HG03571 (cell line): ENCODE results near the gene PLEKHG4B.

Experiments
- ATAC-seq: cut with Tn5 transposase; IDR thresholded peaks from one replicate; pipeline ENCODE4 v1.9.1; 2021; ENCODE audit not compliant: unreplicated experiment

PLEKHG4B gene

DNA sequence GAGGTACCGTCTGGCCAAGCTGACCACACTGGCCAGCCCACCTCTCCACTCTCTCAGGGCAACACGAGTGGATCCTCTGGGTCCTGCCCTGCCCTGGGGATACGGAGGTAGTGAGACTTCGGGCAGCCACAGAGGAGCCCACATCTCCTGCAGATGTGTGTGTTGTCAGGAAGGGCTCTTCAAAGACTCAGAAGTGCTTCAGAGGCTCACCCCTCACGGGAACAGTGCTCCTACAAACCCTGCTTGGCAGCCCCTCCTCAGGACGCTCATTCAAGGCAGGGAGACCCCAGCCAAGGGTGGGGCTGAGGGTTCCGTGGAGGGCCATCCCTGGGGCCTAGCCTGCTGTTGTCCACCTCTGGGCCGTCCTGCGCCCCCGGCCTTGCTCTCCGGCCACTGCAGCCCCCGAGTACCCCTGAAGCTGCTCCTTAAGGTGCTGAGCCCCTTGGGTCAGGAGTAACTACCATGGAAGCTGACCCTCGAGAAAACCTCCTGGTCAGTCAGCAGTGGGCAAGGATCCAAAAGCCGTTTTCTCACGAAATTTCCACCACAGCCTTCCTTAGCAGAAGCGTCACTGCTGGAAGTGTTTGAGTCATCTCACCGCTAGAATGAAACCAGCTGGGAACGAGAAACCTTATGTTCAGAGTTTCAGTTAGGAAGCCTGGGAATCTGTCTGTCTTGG lies 76.2 kb downstream of the PLEKHG4B start:
- no peak for ATAC-seq

DNA sequence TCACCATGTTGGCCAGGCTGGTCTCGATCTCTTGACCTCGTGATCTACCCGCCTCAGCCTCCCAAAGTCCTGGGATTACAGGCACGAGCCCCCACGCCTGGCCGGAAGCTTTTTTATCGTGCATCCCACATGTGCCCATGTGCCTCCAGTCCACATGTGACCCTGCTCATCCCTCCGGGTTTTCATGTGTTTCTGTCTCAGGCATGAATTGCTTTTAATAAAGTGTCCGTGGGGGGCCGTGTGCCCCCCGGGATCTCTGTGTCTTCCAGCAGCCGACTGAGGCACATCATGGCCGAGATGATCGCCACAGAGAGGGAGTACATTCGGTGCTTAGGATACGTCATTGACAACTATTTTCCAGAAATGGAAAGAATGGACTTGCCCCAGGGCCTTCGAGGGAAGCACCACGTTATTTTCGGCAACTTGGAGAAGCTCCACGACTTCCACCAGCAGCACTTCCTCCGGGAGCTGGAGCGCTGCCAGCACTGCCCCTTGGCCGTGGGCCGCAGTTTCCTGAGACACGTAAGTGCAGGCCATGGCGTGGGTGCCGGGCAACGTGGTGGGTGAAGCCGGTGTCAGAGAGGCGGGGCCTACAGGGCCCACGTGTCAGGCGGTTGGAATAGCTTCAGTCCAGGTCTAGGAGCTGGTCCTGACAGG lies 77.2 kb downstream of the PLEKHG4B start:
- no peak for ATAC-seq

DNA sequence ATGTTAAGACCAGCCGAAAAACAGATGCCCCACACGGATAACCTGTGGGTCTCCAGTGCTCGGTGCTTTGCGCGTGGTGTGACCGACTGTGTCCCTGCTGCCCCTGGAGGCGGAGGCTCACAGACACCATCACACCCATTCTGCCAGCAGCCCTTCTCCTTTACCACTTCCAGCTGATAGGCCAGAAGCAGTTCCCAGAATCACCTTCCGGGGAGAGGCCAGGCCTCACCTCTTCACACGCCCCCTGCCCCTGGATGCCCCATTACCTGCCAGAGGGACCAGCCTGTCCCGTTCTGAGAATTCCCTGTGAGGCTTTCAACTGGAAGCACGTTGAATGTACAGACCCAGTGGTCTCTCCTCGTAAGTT lies 77.7 kb downstream of the PLEKHG4B start:
- no peak for ATAC-seq

DNA sequence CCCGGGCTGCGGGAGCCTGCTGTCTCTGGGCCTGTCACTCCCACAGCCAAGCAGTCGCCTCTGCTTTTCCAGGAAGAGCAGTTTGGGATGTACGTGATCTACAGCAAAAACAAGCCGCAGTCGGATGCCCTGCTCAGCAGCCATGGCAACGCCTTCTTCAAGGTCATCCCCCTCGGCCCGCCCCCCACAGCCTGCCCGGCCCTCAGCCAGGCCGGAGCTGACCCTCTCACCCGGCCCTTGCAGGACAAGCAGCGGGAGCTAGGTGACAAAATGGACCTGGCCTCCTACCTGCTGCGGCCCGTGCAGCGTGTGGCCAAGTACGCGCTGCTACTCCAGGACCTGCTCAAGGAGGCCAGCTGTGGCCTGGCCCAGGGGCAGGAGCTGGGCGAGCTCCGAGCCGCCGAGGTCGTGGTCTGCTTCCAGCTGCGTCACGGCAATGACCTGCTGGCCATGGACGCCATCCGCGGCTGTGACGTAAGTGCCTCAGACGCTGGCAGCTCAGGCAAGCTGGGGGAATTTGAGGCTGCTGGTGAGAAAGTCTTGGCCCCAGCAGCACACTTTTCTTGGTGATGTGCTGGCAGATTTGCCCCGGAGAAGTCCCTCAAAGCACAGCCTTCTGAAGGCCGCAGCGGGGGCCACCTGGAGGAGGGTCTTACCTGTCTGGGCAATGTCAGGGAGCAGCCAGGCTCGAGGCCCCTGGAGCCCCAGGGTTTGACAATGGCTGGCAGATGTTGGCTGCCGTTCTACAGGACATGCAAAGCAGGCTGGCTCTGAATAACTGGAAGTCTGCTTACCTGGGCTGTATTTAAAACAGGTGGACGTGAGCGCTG lies 79.2 kb downstream of the PLEKHG4B start:
- no peak for ATAC-seq

DNA sequence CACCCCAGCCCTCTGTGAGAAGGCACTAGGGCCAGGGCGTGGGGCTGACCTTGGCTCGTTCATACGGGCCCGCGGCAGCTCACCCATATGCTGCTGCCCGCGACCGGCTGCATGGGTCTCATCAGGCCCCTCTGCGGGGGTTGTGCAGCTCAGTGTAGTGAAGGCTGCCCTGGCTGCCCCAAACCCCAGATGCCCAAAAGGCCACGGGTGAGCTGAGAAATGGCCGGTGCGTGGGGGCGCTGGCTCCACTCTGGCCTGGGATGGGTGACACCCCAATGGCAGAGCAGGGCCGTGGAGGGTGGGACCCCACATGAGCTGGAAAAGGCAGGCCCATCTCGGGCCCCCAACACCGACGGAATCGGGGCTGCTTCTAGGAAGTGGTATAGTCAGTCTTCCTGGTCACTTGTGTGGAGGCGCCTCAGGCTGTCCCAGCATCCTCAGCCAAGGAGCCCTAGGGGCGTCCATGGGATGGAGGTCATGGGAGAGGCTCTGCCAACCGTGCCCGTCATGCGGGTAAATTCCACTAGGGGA lies 79.9 kb downstream of the PLEKHG4B start:
- ATAC-seq = no peak

DNA sequence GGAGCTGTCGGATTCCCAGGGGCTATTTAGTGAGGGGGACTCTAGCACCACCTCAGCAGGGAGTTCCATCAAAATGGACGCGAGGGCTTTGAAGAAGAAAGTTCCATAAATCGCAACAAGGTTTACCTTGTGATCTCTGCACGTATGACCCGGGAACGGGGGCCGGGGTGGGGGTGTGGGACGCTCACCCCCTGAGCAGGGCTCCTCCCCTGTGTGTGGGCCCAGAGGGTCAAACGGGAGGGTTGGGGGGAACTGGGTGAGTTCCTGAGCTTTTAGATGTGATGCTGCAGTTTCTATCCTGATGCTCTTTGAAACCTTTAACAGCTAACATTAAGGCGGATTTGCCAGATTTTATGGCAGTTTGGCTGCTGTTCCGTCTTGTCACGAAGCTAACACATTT lies 80.5 kb downstream of the PLEKHG4B start:
- ATAC-seq = no peak

DNA sequence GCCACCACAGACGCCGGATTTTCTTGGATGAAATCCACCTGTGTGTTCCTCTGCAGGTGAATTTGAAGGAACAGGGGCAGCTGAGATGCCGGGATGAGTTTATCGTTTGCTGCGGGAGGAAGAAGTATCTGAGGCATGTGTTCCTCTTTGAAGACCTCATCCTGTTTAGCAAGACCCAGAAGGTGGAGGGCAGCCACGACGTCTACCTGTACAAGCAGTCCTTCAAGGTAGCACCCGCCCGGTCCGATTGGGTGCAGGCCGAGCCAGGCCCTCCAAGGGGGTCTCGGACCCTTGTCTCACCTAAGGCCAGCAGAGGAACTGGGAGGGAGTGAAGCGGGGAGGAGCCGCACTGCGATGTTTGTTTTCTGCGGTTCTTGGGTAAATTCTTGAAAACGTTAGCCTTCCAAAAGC lies 80.9 kb downstream of the PLEKHG4B start:
- ATAC-seq = no peak

DNA sequence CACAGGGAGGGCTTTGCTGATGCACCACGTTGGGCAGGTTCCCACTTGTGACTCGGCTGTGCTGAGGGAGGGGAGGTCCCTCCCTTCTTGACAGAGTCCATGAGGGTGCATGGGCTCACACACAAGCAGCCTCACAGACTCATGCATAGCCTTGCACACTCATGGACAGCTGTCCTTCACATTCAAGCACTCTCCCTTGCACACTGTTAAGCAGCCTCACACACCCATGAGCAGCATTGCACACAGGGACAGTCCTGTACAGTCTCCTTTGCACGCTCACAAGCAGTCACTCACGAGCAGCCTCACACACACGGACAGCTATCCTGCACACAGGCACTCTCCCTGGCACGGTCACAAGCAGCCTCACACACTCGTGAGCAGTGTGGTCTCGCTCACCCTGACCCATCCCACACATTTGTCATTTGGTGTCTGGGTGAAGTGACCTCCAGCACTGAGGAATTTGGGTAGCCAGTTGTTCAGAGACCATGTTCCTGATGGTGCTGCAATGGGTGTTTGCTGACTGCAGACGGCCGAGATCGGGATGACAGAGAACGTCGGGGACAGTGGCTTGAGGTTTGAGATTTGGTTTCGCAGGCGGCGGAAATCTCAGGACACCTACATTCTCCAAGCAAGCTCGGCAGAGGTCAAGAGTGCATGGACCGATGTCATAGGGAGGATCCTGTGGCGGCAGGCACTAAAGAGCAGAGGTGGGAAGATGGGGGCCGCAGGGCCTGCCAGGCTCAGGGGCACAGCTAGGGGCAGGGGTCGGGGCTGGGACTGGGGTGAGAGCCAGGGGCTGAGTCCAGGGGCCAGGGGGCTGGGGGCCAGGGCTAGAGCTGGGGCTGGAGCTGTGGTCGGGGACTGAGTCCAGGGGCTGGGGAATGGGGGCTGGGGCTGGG lies 81.7 kb downstream of the PLEKHG4B start:
- ATAC-seq = no peak

DNA sequence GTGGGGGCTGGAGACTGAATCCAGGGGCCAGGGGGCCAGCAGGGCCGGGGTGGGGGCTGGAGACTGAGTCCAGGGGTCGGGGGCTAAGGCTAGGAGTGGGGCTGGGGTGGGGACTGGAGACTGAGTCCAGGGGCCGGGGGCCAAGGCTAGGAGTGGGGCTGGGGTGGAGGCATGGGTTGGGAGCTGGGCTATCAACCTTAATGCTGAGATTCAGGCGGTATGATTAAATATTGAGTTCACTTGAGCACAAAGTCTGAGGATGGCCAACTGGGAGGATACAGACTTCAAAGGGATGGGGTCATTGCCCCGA lies 82.3 kb downstream of the PLEKHG4B start:
- no peak for ATAC-seq

DNA sequence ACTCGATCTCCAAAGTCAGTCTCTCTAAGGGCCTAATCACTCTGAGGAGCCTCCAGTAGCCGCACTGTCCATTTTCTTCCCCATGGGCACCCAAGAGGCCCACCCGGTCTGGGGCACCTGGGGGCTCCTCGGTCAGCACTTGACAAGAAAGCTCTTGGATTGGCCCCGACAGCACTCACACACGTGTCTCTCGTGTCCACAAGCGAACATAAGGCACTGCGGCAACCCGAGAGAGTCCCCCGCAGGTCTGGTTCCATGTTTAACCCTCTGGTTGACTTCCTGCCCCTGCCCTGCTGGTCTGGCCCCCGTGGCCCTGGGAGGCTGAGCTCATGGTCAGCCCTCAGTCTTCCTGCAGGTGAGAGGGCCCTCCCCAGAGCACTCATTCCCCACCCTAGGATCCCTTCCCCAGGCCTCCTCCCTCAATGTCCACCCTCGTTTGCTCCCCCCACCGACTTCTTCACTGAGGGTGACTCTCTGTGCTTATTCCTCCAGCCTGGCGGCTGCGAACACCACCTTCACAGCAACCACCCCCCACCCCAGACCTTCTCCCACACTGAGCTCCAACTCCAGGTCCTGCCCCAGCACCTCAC lies 83.0 kb downstream of the PLEKHG4B start:
- ATAC-seq = no peak

DNA sequence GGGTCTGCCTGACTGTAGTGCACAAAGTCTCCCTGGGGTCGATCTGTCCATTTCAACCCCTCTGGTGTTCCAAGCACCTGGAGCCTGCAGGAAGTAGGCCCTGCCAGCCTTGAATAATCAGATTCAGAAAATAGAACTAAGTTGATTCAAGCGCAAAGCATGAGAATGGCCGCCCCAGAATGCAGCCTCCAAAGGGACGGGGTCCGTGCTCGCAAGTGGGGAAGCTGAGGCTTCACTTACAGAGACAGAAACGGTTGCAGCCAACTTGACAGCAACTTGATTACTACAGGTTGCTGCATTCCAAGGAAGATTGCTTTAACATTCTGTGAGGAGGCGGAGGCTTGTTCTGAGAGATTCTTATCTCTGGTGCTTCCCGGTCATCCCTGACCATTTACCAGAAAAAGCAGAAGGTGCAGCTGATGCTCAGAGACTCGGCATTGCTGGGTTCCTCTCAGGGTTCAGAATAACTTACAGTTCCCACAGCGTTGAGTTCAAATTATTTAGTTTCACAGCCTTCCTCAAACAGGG lies 84.4 kb downstream of the PLEKHG4B start:
- no peak for ATAC-seq

DNA sequence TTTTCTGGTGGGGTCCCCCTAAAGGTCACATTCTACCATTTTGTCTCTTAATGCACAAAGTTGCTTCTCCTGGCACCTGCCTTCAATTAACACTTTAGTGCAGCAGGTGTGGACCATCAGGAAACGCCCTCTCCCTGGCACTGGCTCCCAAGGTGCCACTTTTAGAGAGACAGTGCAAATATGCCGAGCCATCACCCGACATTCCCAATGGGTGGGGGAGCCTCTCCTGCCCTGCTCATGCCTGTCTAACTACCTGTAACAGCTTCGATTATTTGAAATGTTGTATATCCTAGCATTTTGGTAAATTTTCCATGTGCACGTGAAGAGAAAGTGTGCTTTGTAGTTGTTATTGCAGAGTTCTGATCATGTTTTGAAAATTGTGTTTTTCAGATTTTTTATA lies 86.1 kb downstream of the PLEKHG4B start:
- ATAC-seq = no peak

DNA sequence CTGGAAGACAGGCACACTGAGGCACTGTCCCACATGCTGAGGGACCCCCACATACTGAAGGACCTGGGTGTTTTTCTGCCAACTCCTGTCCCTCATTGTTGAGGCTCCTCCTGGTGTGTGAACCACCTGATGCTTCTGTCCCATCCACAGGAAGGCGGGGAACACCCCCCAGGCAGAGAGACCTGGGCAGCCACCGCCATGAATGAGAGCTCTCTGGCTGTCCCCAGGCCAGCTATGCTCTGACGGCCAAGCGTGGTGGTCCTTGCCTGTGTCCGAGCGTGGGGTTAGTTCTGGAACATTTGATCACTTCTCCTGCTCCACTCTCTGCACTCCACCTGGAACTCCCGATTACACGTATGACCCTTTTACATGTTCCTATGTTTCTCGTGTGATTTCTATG lies 87.4 kb downstream of the PLEKHG4B start:
- no peak for ATAC-seq

DNA sequence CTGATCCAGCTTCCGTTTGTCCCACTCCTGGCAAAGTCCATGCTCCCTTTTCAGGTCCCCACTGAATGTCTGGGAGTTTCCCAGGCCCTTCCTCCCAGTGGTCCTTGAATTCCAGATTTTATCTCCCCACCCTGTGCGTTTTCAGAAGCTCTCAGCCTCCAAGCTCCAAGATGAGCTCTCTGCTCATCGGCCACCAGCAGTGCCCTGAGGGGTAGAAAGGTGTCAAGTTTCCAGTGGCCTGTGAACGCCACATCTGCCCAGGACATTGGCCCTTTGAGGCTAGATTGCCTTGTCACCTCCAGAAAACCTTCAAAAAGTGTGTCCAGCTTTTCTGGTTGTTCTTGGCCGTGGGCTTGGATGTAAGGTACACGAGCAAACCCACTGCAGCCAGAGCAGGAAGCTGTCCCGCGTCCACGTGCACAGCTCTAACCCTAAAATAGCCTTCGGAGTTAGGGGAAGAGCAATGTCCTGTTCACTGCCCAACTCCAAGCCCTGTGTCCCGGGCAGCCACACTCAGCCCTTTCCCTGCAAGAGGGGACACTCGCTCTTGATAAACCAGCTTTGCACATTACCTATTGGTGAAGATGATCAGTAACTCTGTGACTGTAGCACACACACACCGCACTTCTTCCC lies 88.4 kb downstream of the PLEKHG4B start:
- no peak for ATAC-seq

DNA sequence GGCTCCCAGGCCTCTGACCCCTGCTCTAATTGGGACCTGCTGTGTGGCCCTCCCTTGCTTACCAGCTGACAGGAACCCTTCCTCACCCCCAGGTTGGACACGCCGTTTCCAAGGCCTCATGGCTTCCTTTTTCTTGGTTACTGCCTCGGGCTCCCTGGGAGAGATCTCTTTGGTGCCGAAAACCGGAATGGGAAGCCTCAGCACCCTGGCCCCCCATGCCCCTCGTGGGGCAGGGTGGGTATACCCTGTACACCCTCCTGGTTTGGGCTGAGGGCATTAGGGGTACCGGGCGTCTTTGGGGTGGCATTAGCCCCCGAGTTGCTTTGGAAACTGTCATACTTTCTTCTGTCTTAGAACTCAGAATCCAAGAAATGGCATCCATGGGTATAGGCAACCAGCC lies 89.2 kb downstream of the PLEKHG4B start:
- ATAC-seq = no peak

DNA sequence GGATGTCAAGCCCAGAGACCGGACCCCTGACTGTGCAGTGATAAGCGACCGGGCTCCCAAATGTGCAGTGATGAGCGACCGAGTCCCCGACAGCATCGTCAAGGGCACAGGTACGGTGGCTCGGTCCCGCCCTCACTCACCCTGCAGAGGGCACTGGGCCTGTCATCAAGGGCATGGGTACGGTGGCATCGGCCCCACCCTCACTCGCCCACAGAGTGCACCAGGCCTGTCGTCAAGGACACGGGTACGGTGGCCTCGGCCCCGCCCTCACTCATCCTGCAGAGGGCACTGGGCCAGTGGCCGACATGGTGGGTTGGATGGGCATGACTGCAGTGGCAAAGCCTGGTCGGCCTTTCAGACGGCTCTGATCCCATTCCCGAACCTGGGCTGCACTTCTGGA lies 89.6 kb downstream of the PLEKHG4B start:
- ATAC-seq = no peak

DNA sequence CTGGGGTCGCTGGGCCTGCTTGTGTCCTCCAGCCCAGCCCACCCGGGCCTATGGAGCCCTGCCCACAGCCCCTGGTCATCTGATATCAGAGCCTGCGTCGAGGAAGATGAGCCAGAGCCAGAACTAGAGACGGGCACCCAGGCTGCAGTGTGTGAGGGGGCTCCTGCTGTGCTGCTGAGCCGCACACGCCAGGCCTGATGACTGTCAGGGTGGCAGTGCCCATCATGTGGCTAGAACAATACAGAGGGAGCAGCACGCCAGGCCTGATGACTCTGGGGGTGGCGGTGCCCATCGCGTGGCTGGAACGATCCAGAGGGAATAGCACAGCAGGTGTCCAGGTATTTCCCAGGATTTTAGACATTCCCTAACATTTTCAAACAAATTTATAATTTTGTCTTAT lies 90.2 kb downstream of the PLEKHG4B start:
- ATAC-seq = no peak

DNA sequence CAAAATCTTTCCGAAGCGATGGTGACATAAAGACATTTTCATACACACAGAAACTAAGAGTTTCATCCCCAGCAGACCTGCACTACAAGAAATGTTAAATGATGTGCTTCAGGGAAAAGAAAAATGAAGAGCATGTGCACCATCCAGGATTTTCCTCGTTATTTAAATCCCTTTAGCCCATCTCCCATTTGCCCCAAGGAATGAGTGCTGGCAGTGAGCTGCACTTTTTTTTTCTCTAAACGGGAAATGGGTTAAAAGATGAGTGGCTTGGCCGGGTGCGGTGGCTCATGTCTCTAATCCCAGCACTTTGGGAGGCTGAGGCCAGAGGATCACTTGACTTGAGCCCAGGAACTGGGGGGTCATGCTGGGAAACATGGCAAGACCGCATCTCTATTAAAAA lies 92.5 kb downstream of the PLEKHG4B start:
- ATAC-seq = no peak

DNA sequence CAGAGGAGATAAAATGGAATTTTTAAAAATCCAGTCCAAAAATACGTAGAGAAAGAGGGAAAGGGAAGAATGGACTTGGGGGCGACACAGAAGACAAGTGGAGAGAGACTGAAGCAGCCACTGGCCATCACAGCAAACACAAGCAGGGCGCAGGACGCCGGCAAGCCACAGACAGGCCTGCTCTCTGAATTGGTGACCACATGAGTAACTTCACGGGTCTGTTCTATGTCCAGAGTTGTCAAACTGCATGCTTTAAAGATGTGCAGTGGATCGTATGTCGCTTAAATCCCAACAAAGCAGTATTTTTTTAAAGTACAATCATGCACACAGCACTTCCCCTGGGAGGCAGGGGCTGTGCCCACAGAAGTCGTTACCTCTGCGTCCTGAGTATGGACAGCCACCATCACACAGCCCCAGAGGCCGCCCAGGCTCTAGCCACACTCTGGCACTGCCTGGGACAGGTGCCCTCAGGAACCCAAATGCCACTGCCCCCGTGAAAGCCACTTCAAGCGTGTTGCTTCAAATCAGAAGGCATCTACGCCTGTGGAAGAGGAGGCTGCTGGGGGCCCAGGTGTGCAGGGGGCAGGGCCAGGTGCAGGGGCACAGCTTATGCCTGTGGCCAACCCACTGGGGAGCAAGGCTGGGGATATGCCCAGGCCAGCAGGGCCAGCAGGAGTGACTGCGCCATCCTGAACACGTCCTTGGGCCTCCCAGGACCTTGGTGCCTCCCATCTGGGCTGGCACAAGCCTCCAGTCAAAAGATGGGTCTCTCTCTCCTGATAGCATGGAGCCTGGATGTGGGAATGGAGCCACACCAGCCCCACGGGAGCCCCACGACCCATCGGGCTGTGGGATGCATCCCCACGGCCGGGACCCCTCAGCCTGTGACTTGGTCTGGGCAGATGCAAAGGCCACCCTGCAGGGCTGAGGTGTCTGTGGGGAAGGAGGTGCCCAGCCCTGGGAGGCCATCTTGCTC lies 93.4 kb downstream of the PLEKHG4B start:
- ATAC-seq = no peak
